ENCODE data around the gene RAB22A. TPM values are rescaled to one million over a fixed set of nuclear protein-coding genes. Genes with fewer than 3 reads are reported as not detected.

Gene RAB22A
- total and polyA plus RNA-seq, 2 donors (not counting 3 experiments of a cell fraction or from before 2014, with no cell fraction given) = 8.6 to 16.3 TPM

DNA sequence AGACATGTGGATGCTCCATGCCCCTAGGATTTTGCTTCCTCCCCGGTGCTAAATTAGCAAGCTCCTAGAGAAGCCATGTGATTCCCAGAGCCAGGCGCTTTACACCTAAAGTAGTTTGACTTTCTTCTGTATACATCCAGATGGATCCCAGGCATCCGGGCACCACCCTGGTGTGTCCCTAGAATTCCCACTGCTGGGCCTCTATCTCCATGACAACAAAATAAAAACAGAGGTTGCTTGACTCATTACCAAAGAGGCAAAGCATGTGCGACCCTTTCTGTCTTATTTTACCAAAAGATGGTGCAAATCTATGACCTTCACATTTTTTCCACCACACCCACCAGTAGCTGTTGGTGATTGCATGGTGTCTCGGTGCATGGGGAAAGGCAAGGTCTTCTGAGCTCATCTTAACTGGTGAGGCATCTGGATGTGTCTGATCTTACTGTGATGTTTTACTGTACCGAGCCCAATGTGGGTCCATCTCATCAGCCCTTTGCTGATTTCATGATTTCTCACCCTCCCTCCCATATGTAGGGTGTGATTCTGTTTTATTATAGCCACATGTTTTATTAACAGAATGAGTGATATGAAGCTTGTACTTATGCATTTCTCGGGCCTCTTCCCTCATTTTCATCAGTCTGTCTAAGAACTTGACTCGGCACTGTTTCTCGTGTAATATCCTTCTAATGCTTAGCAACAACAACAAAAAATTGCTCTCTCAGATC, 52.1 kb downstream of the RAB22A start:
- no peak overlapping the region for H3K4me2 ChIP-seq (ENCODE audit: insufficient read depth, low read length)
- H3K9ac ChIP-seq (replicated peaks; ENCODE audit: extremely low read depth, insufficient read depth, low read length) = no peak overlapping the region
- no peak overlapping the region for H3K27ac ChIP-seq (ENCODE audit: insufficient read depth, low read depth, low read length)
- H3K36me3 ChIP-seq (ENCODE audit: control insufficient read depth in 2 of 2, extremely low read depth in 1 of 2, insufficient read depth in 2 of 2, low read length in 2 of 2) = peaks cover 7 to 9% of the 10 kb centered on the region in 2 experiments
- H3K9me3 ChIP-seq (replicated peaks; ENCODE audit: control insufficient read depth, insufficient read depth, low read length) = no peaks in the 10 kb centered on the region
- H3K79me2 ChIP-seq (ENCODE audit: control insufficient read depth, insufficient read depth, low read length) = no peaks in the 10 kb centered on the region
- no peaks in the 10 kb centered on the region for H4K20me1 ChIP-seq (replicated peaks; ENCODE audit: control insufficient read depth, extremely low read depth, insufficient read depth, low read length)
- CTCF ChIA-PET = interaction anchor here (0.8 to 2.3 kb wide), 12 partner anchors 11 to 127 kb away, joined by 3 to 8 read pairs (median 5); partner anchors contain the start of gene VAPB
- TF ChIP-seq POLR2A (IDR thresholded peaks at IDR 0.05; ENCODE audit: low read depth, low read length) = no peak
- H3K27me3 ChIP-seq (ENCODE audit: control insufficient read depth in 2 of 2, insufficient read depth in 2 of 2, low read length in 2 of 2) = no peaks in the 10 kb centered on the region
- BruUV-seq (replicated peaks) = no TSS peak
- H2AFZ ChIP-seq (ENCODE audit: low read depth, low read length) = no peak overlapping the region
- intact Hi-C loops (cut with micrococcal nuclease) (no loop called here), dilution Hi-C loops (cut with MboI; ENCODE audit: extremely low pct_ligation_motif_present, low sequenced_read_pairs) (no loop called here)
- H3K4me3 ChIP-seq (replicated peaks in 1 of 3; ENCODE audit: insufficient read depth in 1 of 3, low read depth in 1 of 3, low read length in 3 of 3) = no peak overlapping the region
- DNase-seq (ENCODE audit: low read depth, low spot score) = no peak
- POLR2A ChIA-PET = no interaction called here
- FAIRE-seq = no peak
- H3K4me1 ChIP-seq (ENCODE audit: control insufficient read depth, extremely low read depth, insufficient read depth, low read length) = peaks cover 7% of the 10 kb centered on the region
- H3K9me1 ChIP-seq (replicated peaks; ENCODE audit: control insufficient read depth, extremely low read depth, insufficient read depth, low read length) = peaks cover 4% of the 10 kb centered on the region

DNA sequence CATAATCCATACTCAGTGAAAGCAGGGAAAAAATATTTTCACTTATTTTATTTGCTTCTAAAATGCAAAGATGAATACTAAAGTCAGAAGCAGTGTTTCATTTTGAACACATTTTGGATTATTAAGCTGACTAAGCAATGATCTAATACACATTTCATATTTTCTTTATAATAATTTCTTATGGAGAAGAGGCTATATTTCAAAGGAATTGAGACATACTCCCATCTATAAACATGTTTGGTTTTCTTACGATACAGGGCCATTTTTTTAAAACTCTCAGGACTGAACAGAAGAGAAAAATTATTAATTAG, 52.6 kb downstream of the RAB22A start:
- H3K9me1 ChIP-seq (replicated peaks; ENCODE audit: control insufficient read depth, extremely low read depth, insufficient read depth, low read length) = peaks cover 4% of the 10 kb centered on the region
- no peaks in the 10 kb centered on the region for H4K20me1 ChIP-seq (replicated peaks; ENCODE audit: control insufficient read depth, extremely low read depth, insufficient read depth, low read length)
- FAIRE-seq = no peak
- no peak overlapping the region for H3K4me2 ChIP-seq (ENCODE audit: insufficient read depth, low read length)
- dilution Hi-C loops (cut with MboI; ENCODE audit: extremely low pct_ligation_motif_present, low sequenced_read_pairs) = no loop called here
- H2AFZ ChIP-seq (ENCODE audit: low read depth, low read length) = no peak overlapping the region
- ChIA-PET CTCF (interaction anchor here (0.8 kb wide), 1 partner anchor 20 kb away, joined by 4 read pairs; no protein-coding TSS in a partner anchor), POLR2A (no interaction called here)
- peaks cover 7 to 9% of the 10 kb centered on the region in 2 experiments for H3K36me3 ChIP-seq (ENCODE audit: control insufficient read depth in 2 of 2, extremely low read depth in 1 of 2, insufficient read depth in 2 of 2, low read length in 2 of 2)
- peaks cover 7% of the 10 kb centered on the region for H3K4me1 ChIP-seq (ENCODE audit: control insufficient read depth, extremely low read depth, insufficient read depth, low read length)
- intact Hi-C loops (cut with micrococcal nuclease) = no loop called here
- no peak for DNase-seq (ENCODE audit: low read depth, low spot score)
- no peak overlapping the region for H3K9ac ChIP-seq (replicated peaks; ENCODE audit: extremely low read depth, insufficient read depth, low read length)
- no peaks in the 10 kb centered on the region for H3K79me2 ChIP-seq (ENCODE audit: control insufficient read depth, insufficient read depth, low read length)
- no peak overlapping the region for H3K27ac ChIP-seq (ENCODE audit: insufficient read depth, low read depth, low read length)
- H3K9me3 ChIP-seq (replicated peaks; ENCODE audit: control insufficient read depth, insufficient read depth, low read length) = no peaks in the 10 kb centered on the region
- no peaks in the 10 kb centered on the region for H3K27me3 ChIP-seq (ENCODE audit: control insufficient read depth in 2 of 2, insufficient read depth in 2 of 2, low read length in 2 of 2)
- no peak for TF ChIP-seq POLR2A (IDR thresholded peaks at IDR 0.05; ENCODE audit: low read depth, low read length)
- TF ChIP-seq EZH2 (IDR thresholded peaks at IDR 0.05; ENCODE audit: borderline replicate concordance, low read depth, low read length, severe bottlenecking) = no peak
- TF ChIP-seq FOS (IDR thresholded peaks at IDR 0.05; ENCODE audit: borderline replicate concordance, insufficient read depth, low read length) = no peak
- no peak for TF ChIP-seq POLR2AphosphoS5 (IDR thresholded peaks at IDR 0.05; ENCODE audit: insufficient read depth, low read depth, low read length)
- TF ChIP-seq, protein P1, sequence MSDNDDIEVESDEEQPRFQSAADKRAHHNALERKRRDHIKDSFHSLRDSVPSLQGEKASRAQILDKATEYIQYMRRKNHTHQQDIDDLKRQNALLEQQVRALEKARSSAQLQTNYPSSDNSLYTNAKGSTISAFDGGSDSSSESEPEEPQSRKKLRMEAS (IDR thresholded peaks at IDR 0.05; ENCODE audit: insufficient read depth, insufficient read length) = no peak
- TF ChIP-seq JUN (IDR thresholded peaks at IDR 0.05; ENCODE audit: borderline replicate concordance, insufficient read depth, insufficient read length, low read depth) = no peak
- no peak for TF ChIP-seq MYC (IDR thresholded peaks at IDR 0.05; ENCODE audit: low read depth, low read length)
- TF ChIP-seq, protein P2, sequence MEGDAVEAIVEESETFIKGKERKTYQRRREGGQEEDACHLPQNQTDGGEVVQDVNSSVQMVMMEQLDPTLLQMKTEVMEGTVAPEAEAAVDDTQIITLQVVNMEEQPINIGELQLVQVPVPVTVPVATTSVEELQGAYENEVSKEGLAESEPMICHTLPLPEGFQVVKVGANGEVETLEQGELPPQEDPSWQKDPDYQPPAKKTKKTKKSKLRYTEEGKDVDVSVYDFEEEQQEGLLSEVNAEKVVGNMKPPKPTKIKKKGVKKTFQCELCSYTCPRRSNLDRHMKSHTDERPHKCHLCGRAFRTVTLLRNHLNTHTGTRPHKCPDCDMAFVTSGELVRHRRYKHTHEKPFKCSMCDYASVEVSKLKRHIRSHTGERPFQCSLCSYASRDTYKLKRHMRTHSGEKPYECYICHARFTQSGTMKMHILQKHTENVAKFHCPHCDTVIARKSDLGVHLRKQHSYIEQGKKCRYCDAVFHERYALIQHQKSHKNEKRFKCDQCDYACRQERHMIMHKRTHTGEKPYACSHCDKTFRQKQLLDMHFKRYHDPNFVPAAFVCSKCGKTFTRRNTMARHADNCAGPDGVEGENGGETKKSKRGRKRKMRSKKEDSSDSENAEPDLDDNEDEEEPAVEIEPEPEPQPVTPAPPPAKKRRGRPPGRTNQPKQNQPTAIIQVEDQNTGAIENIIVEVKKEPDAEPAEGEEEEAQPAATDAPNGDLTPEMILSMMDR (IDR thresholded peaks at IDR 0.05; ENCODE audit: extremely low read depth in 1 of 2, insufficient read depth in 1 of 2, low read depth in 1 of 2, low read length in 2 of 2) = no peak
- no peak for TF ChIP-seq GATA2 (IDR thresholded peaks at IDR 0.05; ENCODE audit: insufficient read depth, insufficient read length, low read depth, low read length)
- no peak overlapping the region for H3K4me3 ChIP-seq (replicated peaks in 1 of 3; ENCODE audit: insufficient read depth in 1 of 3, low read depth in 1 of 3, low read length in 3 of 3)
- no TSS peak for BruUV-seq (replicated peaks)
